DMS 273 (cell line): ENCODE data around the gene CYP4X1.
"Not testable (repeated sequence)": the region's sequence is repeated elsewhere in the genome, so short reads cannot be mapped to it uniquely, and the experiment has no call there.

ENCODE experiments used
- DNase-seq: peaks from one replicate; lab custom pipeline; 2025; ENCODE audit not compliant: unreplicated experiment; lab: John Stamatoyannopoulos, UW

CYP4X1 gene

GRCh38 chr1:47023268-47024140 is at the start of gene CYP4X1:
TSS of gene CYP4X1 (plus strand) at chr1:47023669. CDS start at chr1:47023818, 149 bp downstream.
- peak; percentile 66 for DNase-seq

- DNase-seq = no peak
These were observed 40.2 kb upstream of the CYP4X1 start for GRCh38 chr1:46983166-46983829.

GRCh38 chr1:46983830-46984586 is 39.5 kb upstream of the CYP4X1 start:
- peak; percentile 5 for DNase-seq

GRCh38 chr1:46990541-46990940 is 32.9 kb upstream of the CYP4X1 start:
- DNase-seq = not testable (repeated sequence)

GRCh38 chr1:46991083-46991923 is 32.2 kb upstream of the CYP4X1 start:
- DNase-seq = peak; percentile 60

- no peak for DNase-seq
These were observed 26.7 kb upstream of the CYP4X1 start for GRCh38 chr1:46996659-46997281.

GRCh38 chr1:47002211-47002610 is 21.3 kb upstream of the CYP4X1 start:
- no peak for DNase-seq

- no peak for DNase-seq
These were observed 19.5 kb upstream of the CYP4X1 start for GRCh38 chr1:47003896-47004403.

GRCh38 chr1:47006437-47006836 is 17.0 kb upstream of the CYP4X1 start:
- DNase-seq = not testable (repeated sequence)

- DNase-seq = no peak
These were observed 10.2 kb upstream of the CYP4X1 start for GRCh38 chr1:47013293-47013692.

GRCh38 chr1:47021070-47021469 is 2.4 kb upstream of the CYP4X1 start:
- DNase-seq = no peak

- no peak for DNase-seq
These were observed 802 bp downstream of the CYP4X1 start for GRCh38 chr1:47024141-47024801.

- no peak for DNase-seq
These were observed 6.8 kb downstream of the CYP4X1 start for GRCh38 chr1:47030170-47030805.

- no peak for DNase-seq
These were observed 7.6 kb downstream of the CYP4X1 start for GRCh38 chr1:47031059-47031458.

GRCh38 chr1:47031585-47031984 is 8.1 kb downstream of the CYP4X1 start:
- DNase-seq = no peak

GRCh38 chr1:47036764-47037163 is 13.3 kb downstream of the CYP4X1 start:
- DNase-seq = no peak

GRCh38 chr1:47059376-47059775 is 35.9 kb downstream of the CYP4X1 start:
- no peak for DNase-seq

- no peak for DNase-seq
These were observed 43.7 kb downstream of the CYP4X1 start, which contains the start of gene CYP4Z1 for GRCh38 chr1:47067097-47067594. TSS of gene CYP4Z1 (plus strand) at chr1:47067231. CDS start at chr1:47067491, 260 bp downstream.

- not testable (repeated sequence) for DNase-seq
These were observed 45.6 kb downstream of the CYP4X1 start for GRCh38 chr1:47069080-47069479.
